Fibroblast of villous mesenchyme (primary cell): ENCODE results near the gene CGB1. TPM values are rescaled to one million over a fixed set of nuclear protein-coding genes. Genes with fewer than 3 reads are reported as not detected.
"Not testable (repeated sequence)": the region's sequence is repeated elsewhere in the genome, so short reads cannot be mapped to it uniquely, and the experiment has no call there.

ENCODE experiments used
- DNase-seq: peaks from one replicate; pipeline ENCODE4 v3.0.0-alpha.2; 2010; ENCODE audit warnings: low read depth
- H3K4me3 ChIP-seq: 2 replicates; pipeline ENCODE4 v1.5.1; 2011; ENCODE audit warnings: low read depth, mild to moderate bottlenecking, low read length
- CTCF ChIP-seq: IDR thresholded peaks from 2 replicates; pipeline ENCODE4 v1.5.1; 2012; ENCODE audit warnings: low read depth, mild to moderate bottlenecking, low read length; ENCODE audit not compliant: insufficient read depth
- total RNA-seq: library from RNA; depleted of rRNA; stranded (reverse); fragments of >200 nt; gene quantifications from 2 replicates; pipeline ENCODE4 v1.2.3, GENCODE V29; 2012

Gene CGB1
- not detected in 2 replicates for total RNA-seq

DNA sequence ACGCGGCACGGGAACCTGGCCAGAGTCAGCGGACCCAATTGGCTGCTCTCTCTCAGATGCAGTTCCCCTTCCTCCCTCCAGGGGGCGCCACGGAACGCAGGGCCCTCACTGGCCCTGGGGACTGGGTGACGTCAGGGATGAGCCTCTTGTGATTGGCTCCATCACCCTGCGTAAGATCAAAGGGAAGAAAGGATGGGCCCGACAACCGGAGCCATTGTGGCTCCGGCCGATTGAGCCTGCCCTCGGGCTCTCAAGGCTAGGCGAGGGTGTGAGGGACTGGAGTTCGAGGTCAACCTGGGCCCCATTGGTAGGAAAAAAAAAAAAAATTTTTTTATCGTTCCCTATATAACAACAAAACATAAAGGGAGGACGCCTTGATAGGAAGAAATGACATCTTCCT is at the start of gene CGB1:
TSS of gene CGB1 (minus strand) at position 81 of the 400 bp plus-strand sequence. CDS start 184 bp downstream, outside the sequence.
- not testable (repeated sequence) for H3K4me3 ChIP-seq, DNase-seq
- peak; percentile 48 for TF ChIP-seq CTCF

DNA sequence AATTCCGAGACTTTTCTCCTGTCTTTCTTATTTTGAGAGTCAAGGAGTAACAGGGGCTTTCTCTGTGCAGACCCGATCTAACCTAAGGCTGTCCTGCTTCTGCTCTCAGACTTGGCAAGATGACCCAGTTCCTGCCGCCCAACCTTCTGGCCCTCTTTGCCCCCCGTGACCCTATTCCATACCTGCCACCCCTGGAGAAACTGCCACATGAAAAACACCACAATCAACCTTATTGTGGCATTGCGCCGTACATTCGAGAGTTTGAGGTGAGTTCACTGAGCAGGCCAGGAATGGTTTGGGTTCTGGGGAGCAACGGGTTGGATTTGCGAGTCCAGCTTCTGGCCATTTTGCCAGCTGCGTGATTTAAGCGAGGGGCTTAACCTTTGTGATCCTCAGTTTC is 49.6 kb upstream of the CGB1 start:
- peak overlapping the region; percentile 97 for H3K4me3 ChIP-seq
- DNase-seq: no peak
- TF ChIP-seq CTCF: no peak

- TF ChIP-seq CTCF: no peak
- DNase-seq: no peak
- peak overlapping the region; percentile 97 for H3K4me3 ChIP-seq
Measured at GRCh38 chr19:49085868-49086232, 49.2 kb upstream of the CGB1 start.

GRCh38 chr19:49085020-49085867 is 48.5 kb upstream of the CGB1 start, which contains the start of gene SNRNP70:
SNRNP70 (plus strand) TSS chr19:49085451; CDS start chr19:49086415, 964 bp downstream.
- TF ChIP-seq CTCF: no peak
- DNase-seq: peak; percentile 100
- H3K4me3 ChIP-seq: peak within 1 kb of the TSS; percentile 97

DNA sequence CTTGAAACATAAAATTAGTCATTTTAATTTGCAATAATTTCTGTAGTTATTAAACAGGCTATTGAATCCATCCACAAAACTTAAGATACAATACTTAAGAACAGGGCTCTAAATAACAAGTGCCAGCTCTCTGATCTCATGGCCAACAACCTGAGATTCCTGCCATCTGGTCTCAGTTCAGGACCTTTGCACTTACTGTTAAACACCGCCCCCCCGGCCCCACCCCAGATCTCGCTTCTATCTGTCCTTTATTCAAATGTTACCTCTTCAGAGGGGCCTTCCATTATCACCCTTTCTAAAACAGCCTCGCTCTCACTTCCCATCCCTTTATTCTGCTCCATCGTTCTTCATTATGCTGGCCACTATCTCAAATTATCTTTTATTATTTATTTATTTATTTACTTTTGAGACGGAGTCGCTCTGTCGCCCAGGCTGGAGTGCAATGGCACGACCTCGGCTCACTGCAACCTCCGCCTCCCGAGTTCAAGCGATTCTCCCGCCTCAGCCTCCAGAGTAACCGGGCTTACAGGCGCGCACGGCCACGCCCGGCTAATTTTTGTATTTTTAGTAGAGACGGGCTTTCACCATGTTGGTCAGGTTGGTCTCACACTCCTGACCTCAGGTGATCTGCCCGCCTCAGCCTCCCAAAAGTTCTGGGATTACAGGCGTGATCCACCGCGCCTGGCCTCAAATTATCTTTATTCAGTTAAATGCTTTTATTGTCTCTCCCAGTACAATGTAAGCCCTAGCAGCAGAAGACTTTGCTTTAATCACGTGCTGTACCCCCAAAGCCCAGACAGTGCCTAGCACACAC is 47.7 kb upstream of the CGB1 start:
- H3K4me3 ChIP-seq: peak overlapping the region; percentile 51
- no peak for DNase-seq
- TF ChIP-seq CTCF: no peak

GRCh38 chr19:49081273-49081672 is 44.6 kb upstream of the CGB1 start:
- DNase-seq: no peak
- no peak for TF ChIP-seq CTCF
- no peak overlapping the region for H3K4me3 ChIP-seq
